GM12892 (cell line): ENCODE results near the gene ATP8A1.

ENCODE experiments used
- DNase-seq: peaks from one replicate; pipeline ENCODE4 v3.0.0; 2011; ENCODE audit not compliant: insufficient read length
- FAIRE-seq: peaks from 2 replicates; lab custom pipeline; 2011; peaks lifted over from hg19 to GRCh38; lab: Jason Lieb, UNC
- POLR2A ChIP-seq: IDR thresholded peaks from 2 replicates; pipeline ENCODE4 v1.6.1; 2011; ENCODE audit warnings: low read depth, low read length, control low read depth
- POLR2AphosphoS5 ChIP-seq: IDR thresholded peaks from 2 replicates; pipeline ENCODE4 v1.6.1; 2011; ENCODE audit warnings: low read depth, low read length, control low read depth
- TAF1 ChIP-seq: IDR thresholded peaks from 2 replicates; pipeline ENCODE4 v1.6.1; 2011; ENCODE audit warnings: low read depth, mild to moderate bottlenecking, control low read depth, low read length, borderline replicate concordance

The ATP8A1 gene

GRCh38 chr4:42646013-42646784, 10.7 kb downstream of the ATP8A1 start:
- peak; percentile 89 for FAIRE-seq
- DNase-seq: no peak
- TF ChIP-seq POLR2A: no peak

- FAIRE-seq: no peak
- TF ChIP-seq POLR2AphosphoS5 (no peak), TAF1 (no peak), POLR2A (no peak)
- no peak for DNase-seq
Measured at GRCh38 chr4:42644897-42645296, 12.0 kb downstream of the ATP8A1 start.

- DNase-seq (no peak), FAIRE-seq (peak; percentile 97)
- TF ChIP-seq POLR2AphosphoS5 (peak; percentile 46; the same call in 1 of the 2 replicates), TAF1 (0 out of 2 replicates have a peak, but pooled peaks have one; percentile 34), POLR2A (peak; percentile 51; the same call in 1 of the 2 replicates)
Measured at GRCh38 chr4:42643685-42644084, 13.2 kb downstream of the ATP8A1 start.

- TF ChIP-seq POLR2AphosphoS5 (no peak), TAF1 (no peak), POLR2A (peak; percentile 37; the same call in 1 of the 2 replicates)
- FAIRE-seq (no peak), DNase-seq (no peak)
Measured at GRCh38 chr4:42642845-42643615, 13.9 kb downstream of the ATP8A1 start.

GRCh38 chr4:42642101-42642797, 14.7 kb downstream of the ATP8A1 start:
- TF ChIP-seq TAF1 (no peak), POLR2AphosphoS5 (no peak), POLR2A (no peak; the same call in 1 of the 2 replicates)
- DNase-seq (no peak), FAIRE-seq (peak; percentile 91)

GRCh38 chr4:42641656-42642055, 15.2 kb downstream of the ATP8A1 start:
- TF ChIP-seq POLR2AphosphoS5 (no peak), TAF1 (no peak), POLR2A (no peak)
- no peak for DNase-seq
- FAIRE-seq: no peak

GRCh38 chr4:42641161-42641560, 15.7 kb downstream of the ATP8A1 start:
- TF ChIP-seq TAF1: no peak
- TF ChIP-seq POLR2AphosphoS5: no peak
- no peak for TF ChIP-seq POLR2A
- FAIRE-seq (no peak), DNase-seq (no peak)

GRCh38 chr4:42640613-42641012, 16.3 kb downstream of the ATP8A1 start:
- peak; percentile 90 for FAIRE-seq
- TF ChIP-seq POLR2A: no peak; the same call in 1 of the 2 replicates

GRCh38 chr4:42638993-42639392, 17.9 kb downstream of the ATP8A1 start:
- peak; percentile 98 for FAIRE-seq

More at GRCh38 chr4:42640613-42641012, 16.3 kb downstream of the ATP8A1 start:
- DNase-seq: no peak

GRCh38 chr4:42638321-42638720, 18.6 kb downstream of the ATP8A1 start:
- DNase-seq (no peak), FAIRE-seq (peak; percentile 70)
- TF ChIP-seq TAF1 (no peak), POLR2AphosphoS5 (no peak), POLR2A (no peak)

More at GRCh38 chr4:42638993-42639392, 17.9 kb downstream of the ATP8A1 start:
- TF ChIP-seq POLR2AphosphoS5: peak; percentile 82
- TF ChIP-seq TAF1: no peak
- TF ChIP-seq POLR2A: peak; percentile 71; the same call in 1 of the 2 replicates
- DNase-seq: no peak

GRCh38 chr4:42637867-42638266, 19.0 kb downstream of the ATP8A1 start:
- TF ChIP-seq TAF1: no peak
- no peak for TF ChIP-seq POLR2A
- TF ChIP-seq POLR2AphosphoS5: no peak
- FAIRE-seq: no peak
- DNase-seq: no peak

GRCh38 chr4:42637104-42637503, 19.8 kb downstream of the ATP8A1 start:
- TF ChIP-seq POLR2A (no peak), POLR2AphosphoS5 (no peak), TAF1 (no peak)

GRCh38 chr4:42636645-42636949, 20.3 kb downstream of the ATP8A1 start:
- DNase-seq: no peak
- TF ChIP-seq POLR2AphosphoS5 (no peak), TAF1 (no peak), POLR2A (no peak)
- peak; percentile 84 for FAIRE-seq

More at GRCh38 chr4:42637104-42637503, 19.8 kb downstream of the ATP8A1 start:
- peak; percentile 17 for FAIRE-seq
- DNase-seq: no peak
